ENCODE measurements around the gene EPS8L1.

Gene EPS8L1

DNA sequence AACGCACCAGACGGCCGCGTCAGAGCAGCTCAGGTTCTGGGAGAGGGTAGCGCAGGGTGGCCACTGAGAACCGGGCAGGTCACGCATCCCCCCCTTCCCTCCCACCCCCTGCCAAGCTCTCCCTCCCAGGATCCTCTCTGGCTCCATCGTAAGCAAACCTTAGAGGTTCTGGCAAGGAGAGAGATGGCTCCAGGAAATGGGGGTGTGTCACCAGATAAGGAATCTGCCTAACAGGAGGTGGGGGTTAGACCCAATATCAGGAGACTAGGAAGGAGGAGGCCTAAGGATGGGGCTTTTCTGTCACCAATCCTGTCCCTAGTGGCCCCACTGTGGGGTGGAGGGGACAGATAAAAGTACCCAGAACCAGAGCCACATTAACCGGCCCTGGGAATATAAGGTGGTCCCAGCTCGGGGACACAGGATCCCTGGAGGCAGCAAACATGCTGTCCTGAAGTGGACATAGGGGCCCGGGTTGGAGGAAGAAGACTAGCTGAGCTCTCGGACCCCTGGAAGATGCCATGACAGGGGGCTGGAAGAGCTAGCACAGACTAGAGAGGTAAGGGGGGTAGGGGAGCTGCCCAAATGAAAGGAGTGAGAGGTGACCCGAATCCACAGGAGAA lies 39.9 kb downstream of the EPS8L1 start:
- DNase-seq (ENCODE audit: low spot score) = no peak

DNA sequence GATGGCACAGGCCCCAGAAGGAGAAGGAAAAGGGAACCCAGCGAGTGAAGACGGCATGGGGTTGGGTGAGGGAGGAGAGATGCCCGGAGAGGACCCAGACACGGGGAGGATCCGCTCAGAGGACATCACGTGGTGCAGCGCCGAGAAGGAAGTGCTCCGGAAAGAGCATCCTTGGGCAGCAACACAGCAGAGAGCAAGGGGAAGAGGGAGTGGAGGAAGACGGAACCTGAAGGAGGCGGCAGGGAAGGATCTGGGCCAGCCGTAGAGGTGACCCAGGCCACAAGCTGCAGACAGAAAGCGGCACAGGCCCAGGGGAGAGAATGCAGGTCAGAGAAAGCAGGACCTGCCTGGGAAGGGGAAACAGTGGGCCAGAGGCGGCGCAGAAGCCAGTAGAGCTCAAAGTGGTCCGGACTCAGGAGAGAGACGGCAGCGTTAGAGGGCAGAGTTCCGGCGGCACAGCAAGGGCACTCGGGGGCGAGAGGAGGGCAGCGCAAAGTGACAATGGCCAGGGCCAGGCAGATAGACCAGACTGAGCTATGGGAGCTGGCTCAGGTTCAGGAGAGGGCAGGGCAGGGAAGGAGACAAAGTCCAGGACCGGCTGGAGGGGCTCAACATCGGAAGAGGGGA lies 40.7 kb downstream of the EPS8L1 start:
- DNase-seq (ENCODE audit: low spot score) = peak; percentile 88

DNA sequence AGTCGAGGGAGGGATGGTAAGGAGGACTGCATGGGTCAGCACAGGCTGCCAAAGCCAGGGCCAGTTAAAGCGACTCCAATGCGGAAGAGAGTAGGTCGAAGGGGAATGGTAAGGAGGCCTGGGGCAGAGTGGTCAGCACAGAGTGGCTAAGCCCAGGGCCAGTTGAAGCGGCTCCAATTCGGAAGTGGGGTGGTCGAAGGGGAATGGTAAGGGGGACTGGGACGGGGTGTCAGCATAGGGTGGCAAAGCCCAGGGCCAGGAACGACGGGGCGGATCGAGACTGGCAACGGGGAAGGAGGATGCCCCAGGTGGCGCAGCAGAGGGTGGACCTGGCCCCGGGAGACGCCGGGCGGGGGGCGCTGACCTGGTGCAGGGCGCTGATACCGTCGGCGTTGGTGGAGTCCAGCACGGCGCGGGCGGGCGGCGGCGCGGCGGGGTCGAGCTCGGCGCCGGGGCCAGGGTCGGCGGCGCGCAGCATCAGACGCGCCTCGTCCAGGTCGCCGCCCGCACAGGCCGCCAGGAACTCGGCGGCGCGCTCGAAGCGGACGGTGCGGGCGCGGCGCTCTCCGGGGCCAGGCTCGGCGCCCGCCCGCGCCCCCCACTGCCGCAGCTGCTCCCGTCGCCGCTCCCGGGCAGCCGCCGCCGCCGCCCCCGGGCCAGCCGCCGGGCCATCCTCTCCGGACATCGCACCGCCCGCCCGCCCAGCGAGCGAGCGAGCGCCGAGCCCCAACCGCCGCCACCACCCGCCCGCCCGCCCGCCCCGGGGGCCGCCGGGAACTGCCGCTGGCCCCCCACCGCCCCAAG lies 41.4 kb downstream of the EPS8L1 start, which contains the start of gene PPP1R12C:
Gene PPP1R12C (minus strand): TSS at position 779 of the 804 bp plus-strand sequence. CDS start 94 bp downstream, at position 685.
- DNase-seq (ENCODE audit: low spot score) = no peak

DNA sequence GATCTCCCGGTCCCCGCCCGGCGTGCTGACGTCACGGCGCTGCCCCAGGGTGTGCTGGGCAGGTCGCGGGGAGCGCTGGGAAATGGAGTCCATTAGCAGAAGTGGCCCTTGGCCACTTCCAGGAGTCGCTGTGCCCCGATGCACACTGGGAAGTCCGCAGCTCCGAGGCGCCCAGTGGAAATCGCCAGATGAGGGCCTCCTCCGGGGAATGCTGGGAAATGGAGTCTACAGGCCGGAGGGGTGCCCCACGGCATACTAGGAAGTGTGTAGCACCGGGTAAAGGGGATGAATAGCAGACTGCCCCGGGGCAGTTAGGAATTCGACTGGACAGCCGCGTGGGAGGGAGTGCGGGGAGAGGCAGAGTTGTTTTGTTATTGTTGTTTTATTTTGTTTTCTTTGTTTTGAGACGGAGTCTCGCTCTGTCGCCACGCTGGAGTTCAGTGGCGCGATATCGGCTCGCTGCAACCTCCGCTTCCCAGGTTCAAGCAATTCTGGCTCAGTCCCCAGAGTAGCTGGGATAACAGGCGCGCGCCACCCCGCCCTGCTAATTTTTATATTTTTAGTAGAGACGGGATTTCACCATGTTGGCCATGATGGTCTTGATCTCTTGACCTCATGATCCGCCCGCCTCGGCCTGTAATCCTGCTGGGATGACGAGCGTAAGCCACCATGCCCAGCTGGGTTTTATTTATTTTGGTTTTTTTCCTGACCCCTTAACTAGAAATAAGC lies 42.2 kb downstream of the EPS8L1 start:
- peak; percentile 99 for DNase-seq (ENCODE audit: low spot score)

DNA sequence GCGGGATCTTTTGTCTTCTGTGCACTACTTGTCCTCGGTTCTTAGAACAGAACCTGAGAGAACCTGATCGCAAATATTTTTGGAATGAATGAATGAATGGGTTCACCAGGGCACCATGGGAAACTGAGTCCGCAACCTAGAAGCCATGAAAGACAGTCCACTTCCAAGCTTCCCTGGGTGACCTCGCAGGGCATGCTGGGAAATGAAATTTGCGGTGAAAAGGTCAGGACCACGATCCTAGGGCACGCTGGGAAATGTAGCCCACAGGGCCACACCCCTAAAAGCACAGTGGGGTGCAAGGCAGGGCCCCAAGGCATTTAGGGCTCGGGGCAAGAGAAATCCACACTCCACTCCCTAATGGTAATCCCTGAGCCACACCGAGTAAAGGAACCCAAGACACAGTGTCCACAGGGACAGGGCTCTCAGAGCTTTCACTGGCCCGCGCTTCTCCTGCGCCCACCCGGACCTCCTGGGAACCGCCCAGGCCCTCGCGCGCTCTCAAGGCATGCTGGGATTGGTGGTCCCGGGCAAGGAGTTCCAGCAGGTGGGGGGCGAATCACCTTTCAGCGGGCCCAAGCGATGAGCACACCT lies 42.8 kb downstream of the EPS8L1 start:
- DNase-seq (ENCODE audit: low spot score) = peak; percentile 74

DNA sequence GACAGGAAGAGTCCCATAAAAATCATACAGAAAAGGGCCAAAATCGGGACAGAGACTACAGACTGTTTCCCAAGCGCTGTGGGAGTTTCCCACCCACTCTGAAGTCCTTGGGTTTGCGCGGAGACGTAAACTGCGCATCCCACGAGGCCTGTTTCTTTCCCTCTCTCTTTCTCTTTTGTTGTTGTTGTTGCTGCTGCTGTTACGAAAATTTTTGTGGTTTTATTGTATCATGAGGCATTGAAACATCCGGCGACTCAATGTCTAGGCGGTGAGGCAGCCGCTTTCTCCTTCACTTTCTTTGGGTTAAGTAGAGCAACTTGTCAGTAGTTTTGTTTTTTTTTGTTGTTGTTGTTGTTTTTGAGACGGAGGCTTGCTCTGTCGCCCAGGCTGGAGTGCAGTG lies 43.4 kb downstream of the EPS8L1 start:
- no peak for DNase-seq (ENCODE audit: low spot score)

DNA sequence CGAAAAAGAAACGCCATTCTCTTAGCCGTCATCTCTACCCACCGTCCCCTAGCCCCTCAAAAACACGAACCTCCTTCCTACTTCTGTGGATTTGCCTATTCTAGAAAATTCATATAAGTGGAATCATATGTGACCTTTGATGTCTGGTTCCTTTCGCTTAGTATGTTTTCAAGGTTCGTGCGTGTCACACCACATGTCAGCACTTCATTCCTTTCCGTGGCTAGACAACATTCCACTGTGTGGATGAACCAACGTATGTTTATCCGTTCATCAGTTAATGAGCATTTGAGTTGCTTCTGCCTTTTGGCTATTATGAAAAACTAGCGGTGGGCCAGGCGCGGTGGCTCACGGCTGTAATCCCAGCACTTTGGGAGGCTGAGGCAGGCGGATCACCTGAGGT lies 55.8 kb downstream of the EPS8L1 start:
- no peak for DNase-seq (ENCODE audit: low spot score)

DNA sequence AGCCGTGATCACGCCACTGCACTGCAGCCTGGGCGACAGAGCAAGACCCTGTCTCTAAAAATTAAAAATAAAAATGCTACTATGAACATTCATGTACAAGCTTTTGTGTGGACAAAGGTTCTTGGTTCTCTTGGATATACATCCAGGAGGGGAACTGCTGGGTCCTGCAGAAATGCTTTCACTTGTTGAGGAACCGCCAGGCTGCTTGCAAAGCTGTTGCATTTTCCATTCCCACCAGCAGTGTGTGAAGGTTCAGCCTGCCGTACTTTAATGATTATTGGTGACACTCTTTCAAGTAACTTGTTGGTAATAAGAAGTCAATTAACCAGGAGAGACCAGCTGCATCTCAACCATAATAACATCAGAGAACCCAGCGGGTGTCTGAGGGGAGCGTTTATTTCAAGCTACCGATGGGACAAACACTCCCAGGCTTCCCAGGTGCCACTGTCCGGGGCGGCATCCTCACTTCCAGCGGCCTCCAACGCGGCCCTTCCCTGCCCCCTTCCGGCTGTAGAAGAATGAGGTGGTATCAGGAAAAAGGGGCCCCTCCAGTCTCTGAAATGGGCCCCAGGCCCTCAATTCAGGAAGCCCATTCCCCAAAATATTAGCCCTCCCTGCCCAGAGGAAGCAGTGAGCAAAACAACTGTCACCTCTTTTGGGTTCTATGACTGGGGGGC lies 56.9 kb downstream of the EPS8L1 start:
- DNase-seq (ENCODE audit: low spot score) = no peak

DNA sequence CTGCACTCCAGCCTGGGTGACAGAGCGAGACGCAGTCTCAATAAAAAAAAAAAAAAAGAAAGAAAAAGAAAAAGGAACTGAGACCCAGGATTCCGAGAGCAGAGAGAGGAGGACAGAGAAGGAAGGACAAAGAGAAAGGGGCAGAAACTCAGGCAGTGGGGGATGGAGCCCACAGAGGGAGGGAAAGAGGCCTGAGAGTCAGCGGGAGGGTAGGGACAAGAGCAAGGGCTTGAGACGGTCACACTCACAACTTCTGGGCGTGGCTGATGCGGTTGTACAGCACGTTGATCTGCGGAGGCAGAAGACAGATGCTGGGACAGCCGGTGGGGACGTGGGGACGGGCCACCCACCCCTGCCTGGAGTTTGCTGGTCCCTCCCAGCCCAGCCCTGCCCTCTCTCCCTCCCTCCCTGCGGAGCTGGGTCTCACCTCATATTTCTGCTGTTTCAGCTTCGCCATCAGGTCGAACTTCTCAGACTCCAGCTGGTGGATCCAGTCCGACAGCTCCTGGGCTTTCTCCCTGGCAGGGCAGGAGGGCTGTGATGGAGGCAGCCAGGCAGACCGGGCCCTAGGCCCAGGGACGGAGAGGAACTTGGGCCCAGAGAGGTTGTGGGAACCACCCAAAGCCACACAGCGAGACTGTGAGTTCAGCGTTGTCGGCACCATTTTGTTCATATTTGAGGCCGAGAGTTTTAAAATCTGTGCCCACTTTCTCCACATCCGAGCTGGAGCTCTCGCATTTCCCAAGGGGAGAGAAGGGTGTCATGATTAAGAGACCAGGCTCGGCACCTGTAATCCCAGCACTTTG lies 58.2 kb downstream of the EPS8L1 start:
- no peak for DNase-seq (ENCODE audit: low spot score)

DNA sequence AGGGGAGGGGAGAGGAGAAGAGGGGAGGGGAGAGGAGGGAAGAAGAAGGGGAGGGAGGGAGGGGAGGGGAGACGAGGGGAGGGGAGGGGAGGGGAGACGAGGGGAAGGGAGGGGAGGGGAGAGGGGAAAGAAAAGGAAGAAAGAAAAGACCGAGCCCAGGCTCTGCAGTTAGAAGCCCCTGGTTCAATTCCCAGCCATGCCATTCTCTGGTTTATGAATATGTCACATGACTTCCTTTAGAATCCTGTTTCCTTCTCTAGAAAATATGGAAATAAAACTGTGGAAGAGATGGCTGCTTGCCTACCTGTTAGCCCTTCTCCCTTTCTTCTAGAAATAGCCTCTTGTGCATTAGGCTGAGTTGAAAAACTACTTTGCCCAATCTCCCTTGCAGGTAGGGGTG lies 59.1 kb downstream of the EPS8L1 start:
- DNase-seq (ENCODE audit: low spot score) = no peak

DNA sequence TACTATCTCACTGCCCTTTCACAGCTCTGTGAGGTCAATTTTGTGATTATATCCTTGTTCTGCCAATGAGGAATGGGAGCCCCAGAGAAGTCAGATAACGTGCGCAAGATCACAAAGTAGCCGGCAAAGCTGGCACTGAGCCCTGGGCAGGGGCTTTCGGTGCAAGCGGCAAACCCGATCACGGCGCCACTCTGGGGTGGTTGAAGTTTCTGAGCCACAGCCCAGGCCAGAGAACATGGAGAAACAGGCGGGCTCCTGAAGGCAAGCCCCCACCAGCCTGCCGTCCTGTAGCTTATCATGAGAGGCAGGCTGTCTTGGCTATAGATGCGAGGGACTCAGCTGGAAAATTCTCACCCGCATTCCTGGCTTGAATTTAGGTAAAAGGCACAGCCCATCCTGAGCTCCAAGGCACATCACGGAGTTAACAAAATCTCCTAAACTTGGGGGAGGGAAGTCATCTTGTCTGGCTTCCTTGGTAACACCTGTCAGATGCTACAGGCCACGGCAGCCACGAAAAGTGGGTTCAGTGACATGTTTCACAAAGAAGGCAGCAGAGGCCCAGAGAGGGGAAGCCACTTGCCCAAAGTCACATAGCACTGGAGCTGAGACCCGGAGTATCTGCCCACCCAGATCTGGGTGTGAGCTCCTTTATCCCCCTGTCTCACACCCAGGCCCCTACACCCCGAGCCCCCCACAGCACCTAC lies 60.9 kb downstream of the EPS8L1 start:
- no peak for DNase-seq (ENCODE audit: low spot score)

All from Ammon's horn (tissue), 1 donor.